ENCODE data around the gene LGALSL. TPM values are rescaled to one million over a fixed set of nuclear protein-coding genes. Genes with fewer than 3 reads are reported as not detected.

Gene LGALSL
- total and polyA plus RNA-seq, 9 of the 15 experiments (the other 6 are each of a cell fraction or from before 2014, with no cell fraction given), result 0.04 to 0.29 (median 0.14) TPM; not detected in 3

- TF ChIP-seq MAZ (CRISPR knock-in tag; conservative IDR thresholded peaks at IDR 0.05 in 1 of 2, IDR thresholded peaks at IDR 0.05 in 1 of 2) (no peak), ZNF699 (CRISPR knock-in tag; IDR thresholded peaks at IDR 0.05; ENCODE audit: insufficient replicate concordance) (no peak), ZNF79 (CRISPR knock-in tag; IDR thresholded peaks at IDR 0.05; ENCODE audit: low read depth) (no peak)
- TF ChIP-seq, protein P1, sequence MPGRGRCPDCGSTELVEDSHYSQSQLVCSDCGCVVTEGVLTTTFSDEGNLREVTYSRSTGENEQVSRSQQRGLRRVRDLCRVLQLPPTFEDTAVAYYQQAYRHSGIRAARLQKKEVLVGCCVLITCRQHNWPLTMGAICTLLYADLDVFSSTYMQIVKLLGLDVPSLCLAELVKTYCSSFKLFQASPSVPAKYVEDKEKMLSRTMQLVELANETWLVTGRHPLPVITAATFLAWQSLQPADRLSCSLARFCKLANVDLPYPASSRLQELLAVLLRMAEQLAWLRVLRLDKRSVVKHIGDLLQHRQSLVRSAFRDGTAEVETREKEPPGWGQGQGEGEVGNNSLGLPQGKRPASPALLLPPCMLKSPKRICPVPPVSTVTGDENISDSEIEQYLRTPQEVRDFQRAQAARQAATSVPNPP (IDR thresholded peaks at IDR 0.05; ENCODE audit: borderline replicate concordance, insufficient read depth, insufficient read length), result no peak
These were observed 48.9 kb downstream of the LGALSL start (continued) for GRCh38 chr2:64502860-64503259.

GRCh38 chr2:64504774-64505720, 51.1 kb downstream of the LGALSL start:
- Histone ChIP-seq H3K4me2 (ENCODE audit: insufficient read depth, low read length) (peak overlapping the region; percentile 19), H3K27ac (ENCODE audit: extremely low read depth, low read depth, low read length) (no peak overlapping the region), H2AFZ (ENCODE audit: low read depth, low read length) (no peak overlapping the region), H3K4me3 (no peak overlapping the region), H3K9ac (ENCODE audit: insufficient read depth in 1 of 2, low read depth in 2 of 2, low read length in 2 of 2) (peak overlapping the region in 1 of 2 experiments; percentile 43; a peak in 1 of 4 replicates), H3K9me1 (ENCODE audit: control insufficient read depth, insufficient read depth, low read length) (no peaks in the 10 kb centered on the region), H3K79me2 (ENCODE audit: control insufficient read depth, insufficient read depth, low read length) (no peaks in the 10 kb centered on the region), H3K4me1 (replicated peaks in 1 of 2; ENCODE audit: control insufficient read depth in 2 of 2, insufficient read depth in 2 of 2, low read length in 2 of 2) (no peaks in the 10 kb centered on the region), H3K9me3 (replicated peaks; ENCODE audit: control insufficient read depth, insufficient read depth, low read depth, low read length) (no peaks in the 10 kb centered on the region), H3K27me3 (ENCODE audit: control insufficient read depth in 2 of 2, insufficient read depth in 2 of 2, low read length in 2 of 2) (peaks cover 17 to 43% of the 10 kb centered on the region in 2 experiments), H4K20me1 (replicated peaks; ENCODE audit: control insufficient read depth, insufficient read depth, low read length) (no peaks in the 10 kb centered on the region), H3K36me3 (ENCODE audit: control insufficient read depth, insufficient read depth, low read length) (no peaks in the 10 kb centered on the region)
- ChIA-PET CTCF (ENCODE audit: low intra/inter-chr PET ratio) (no interaction called here), POLR2A (interaction anchor here (0.6 to 1.0 kb wide), 4 partner anchors 11 to 102 kb away, joined by 3 to 6 read pairs (median 4); no protein-coding TSS in a partner anchor)
- 2% methylated on average over 16 of the region's 16 CpGs for WGBS (ENCODE audit: insufficient coverage, low coverage, missing lambda C conversion rate)
- no peak for FAIRE-seq
- in situ Hi-C loops (cut with MboI) (no loop called here), intact Hi-C loops (cut with micrococcal nuclease) (no loop called here)
- ATAC-seq, result no peak; the same call in 2 of the 3 replicates
- DNase-seq (ENCODE audit: extremely low read depth in 1 of 4, low spot score in 3 of 4), result no peak
- no TSS peak for BruUV-seq (replicated peaks)
- no peak for TF ChIP-seq EP300 (IDR thresholded peaks at IDR 0.05; ENCODE audit: low read length)
- no peak for TF ChIP-seq TCF3 (CRISPR knock-in tag; IDR thresholded peaks at IDR 0.05)
- TF ChIP-seq CREBBP (IDR thresholded peaks at IDR 0.05; ENCODE audit: low read depth, low read length), result no peak
- TF ChIP-seq SRSF3 (IDR thresholded peaks at IDR 0.05; ENCODE audit: insufficient read depth, low read length), result no peak
- TF ChIP-seq ZNF699 (CRISPR knock-in tag; IDR thresholded peaks at IDR 0.05; ENCODE audit: insufficient replicate concordance), result no peak
- TF ChIP-seq CCAR2 (IDR thresholded peaks at IDR 0.05; ENCODE audit: low read depth, low read length), result no peak
- no peak for TF ChIP-seq IFI16 (CRISPR knock-in tag; IDR thresholded peaks at IDR 0.05)
- no peak for TF ChIP-seq HDGF (IDR thresholded peaks at IDR 0.05)
- TF ChIP-seq SRSF7 (optimal IDR thresholded peaks at IDR 0.05; ENCODE audit: low read depth, low read length), result no peak
- TF ChIP-seq UBTF (IDR thresholded peaks at IDR 0.05; ENCODE audit: borderline replicate concordance in 1 of 2, low read depth in 2 of 2, low read length in 2 of 2), result no peak
- TF ChIP-seq NFXL1 (CRISPR knock-in tag; IDR thresholded peaks at IDR 0.05), result no peak
- TF ChIP-seq ZC3H4 (CRISPR knock-in tag; IDR thresholded peaks at IDR 0.05; ENCODE audit: borderline replicate concordance), result no peak
- no peak for TF ChIP-seq PYGO2 (tag; IDR thresholded peaks at IDR 0.05)
- TF ChIP-seq CREM (IDR thresholded peaks at IDR 0.05; ENCODE audit: low read depth), result no peak

All from K562 (cell line).